DMS 273 (cell line): ENCODE data around the gene PEPD.

Experiments used
- DNase-seq: peaks from one replicate; lab custom pipeline; 2025; ENCODE audit not compliant: unreplicated experiment; lab: John Stamatoyannopoulos, UW

PEPD gene

GRCh38 chr19:33547676-33548075 lies 26.1 kb upstream of the PEPD start:
- no peak for DNase-seq

GRCh38 chr19:33546656-33547055 lies 25.1 kb upstream of the PEPD start:
- no peak for DNase-seq

- no peak for DNase-seq
Observed at GRCh38 chr19:33545217-33545981, 23.8 kb upstream of the PEPD start.

GRCh38 chr19:33535226-33535625 lies 13.6 kb upstream of the PEPD start:
- DNase-seq = no peak

- DNase-seq = no peak
Observed at GRCh38 chr19:33532859-33533460, 11.4 kb upstream of the PEPD start.

GRCh38 chr19:33530842-33531241 lies 9.3 kb upstream of the PEPD start:
- DNase-seq = no peak

- DNase-seq = no peak
Observed at GRCh38 chr19:33530296-33530695, 8.7 kb upstream of the PEPD start.

GRCh38 chr19:33529094-33529676 lies 7.6 kb upstream of the PEPD start:
- DNase-seq = no peak

- no peak for DNase-seq
Observed at GRCh38 chr19:33528404-33528803, 6.8 kb upstream of the PEPD start.

GRCh38 chr19:33527125-33527524 lies 5.5 kb upstream of the PEPD start:
- no peak for DNase-seq

- no peak for DNase-seq
Observed at GRCh38 chr19:33524024-33524664, 2.6 kb upstream of the PEPD start.

GRCh38 chr19:33523167-33523566 lies 1.6 kb upstream of the PEPD start:
- DNase-seq = no peak

- no peak for DNase-seq
Observed at GRCh38 chr19:33522371-33522662, 726 bp upstream of the PEPD start.

- DNase-seq = no peak
Observed at GRCh38 chr19:33520844-33521479, 629 bp downstream of the PEPD start.

- DNase-seq = no peak
Observed at GRCh38 chr19:33520048-33520643, 1.4 kb downstream of the PEPD start.

- DNase-seq = no peak
Observed at GRCh38 chr19:33519416-33519815, 2.2 kb downstream of the PEPD start.

GRCh38 chr19:33518541-33518940 lies 3.0 kb downstream of the PEPD start:
- no peak for DNase-seq

- no peak for DNase-seq
Observed at GRCh38 chr19:33517922-33518321, 3.7 kb downstream of the PEPD start.

GRCh38 chr19:33515921-33516320 lies 5.7 kb downstream of the PEPD start:
- no peak for DNase-seq

- no peak for DNase-seq
Observed at GRCh38 chr19:33514885-33515551, 6.6 kb downstream of the PEPD start.

- DNase-seq = no peak
Observed at GRCh38 chr19:33513424-33513823, 8.2 kb downstream of the PEPD start.
